Thyroid gland (tissue), 4 donors: ENCODE results near the gene DAAM2. TPM values are rescaled to one million over a fixed set of nuclear protein-coding genes. Genes with fewer than 3 reads are reported as not detected.
A peak's percentile ranks its signal among the peaks of the same experiment; 100 is the strongest.

Experiments used
- DNase-seq, 2 donors: peaks; one replicate each; pipeline ENCODE4 v3.0.0-alpha.2; 2019
- H3K27ac ChIP-seq, 3 donors: fragments of 200-600 bp; sonication (generic); 1 replicate in 2 of 3; 2 replicates in 1 of 3; pipeline ENCODE4 v1.5.1; 2016 to 2019; ENCODE audit warnings: mild to moderate bottlenecking in 1 of 3, moderate library complexity in 1 of 3
- H3K27me3 ChIP-seq: fragments of 200-600 bp; sonication (generic); one replicate; pipeline ENCODE4 v1.5.1; 2019
- H3K36me3 ChIP-seq, 2 donors: fragments of 200-600 bp; sonication (generic); one replicate each; pipeline ENCODE4 v1.5.1; 2016 to 2019
- H3K4me1 ChIP-seq, 2 donors: fragments of 200-600 bp; sonication (generic); one replicate each; pipeline ENCODE4 v1.5.1; 2017 to 2019
- H3K4me3 ChIP-seq, 3 donors: fragments of 200-600 bp; sonication (generic); replicated peaks in 1 of 3; 1 replicate in 2 of 3; 2 replicates in 1 of 3; pipeline ENCODE4 v1.5.1; 2016; ENCODE audit warnings: mild to moderate bottlenecking in 1 of 3
- H3K9me3 ChIP-seq: fragments of 200-600 bp; sonication (generic); one replicate; pipeline ENCODE4 v1.5.1; 2017
- POLR2A ChIP-seq, 2 donors: fragments of 450-650 bp; IDR thresholded peaks; one replicate each; pipeline ENCODE4 v1.6.1; 2017; ENCODE audit warnings: antibody characterized with exemption in 2 of 2, mild to moderate bottlenecking in 2 of 2, moderate library complexity in 1 of 2
- WGBS, 2 donors: methylation state at CpG; one replicate each; pipeline ENCODE4 v1.1.5; 2017; 5-methylcytosine and 5-hydroxymethylcytosine counted together
- intact Hi-C: fragments of 100-400 bp; cut with DNase I; formaldehyde crosslinking; loops from one replicate; pipeline ENCODE4 v1.15.1; 2023
- total RNA-seq, 4 donors: library from RNA; depleted of rRNA; stranded (reverse); fragments of >200 nt; gene quantifications; one replicate each; pipeline ENCODE4 v1.2.3, GENCODE V29; 2016
- TF ChIP-seq, protein P1 (sequence below), 6 experiments: fragments of 200-600 bp in 3 of 6; fragments of 450-650 bp in 3 of 6; sonication (generic) in 3 of 6; IDR thresholded peaks; one replicate each; pipeline ENCODE4 v1.5.1; 2016 to 2019; ENCODE audit warnings: antibody characterized with exemption in 6 of 6, mild to moderate bottlenecking in 2 of 6, inconsistent platforms in 1 of 6, moderate library complexity in 1 of 6

Gene DAAM2
- total RNA-seq: 10 to 100 TPM; 17.8 to 37.0 (median 23.8) TPM

DNA sequence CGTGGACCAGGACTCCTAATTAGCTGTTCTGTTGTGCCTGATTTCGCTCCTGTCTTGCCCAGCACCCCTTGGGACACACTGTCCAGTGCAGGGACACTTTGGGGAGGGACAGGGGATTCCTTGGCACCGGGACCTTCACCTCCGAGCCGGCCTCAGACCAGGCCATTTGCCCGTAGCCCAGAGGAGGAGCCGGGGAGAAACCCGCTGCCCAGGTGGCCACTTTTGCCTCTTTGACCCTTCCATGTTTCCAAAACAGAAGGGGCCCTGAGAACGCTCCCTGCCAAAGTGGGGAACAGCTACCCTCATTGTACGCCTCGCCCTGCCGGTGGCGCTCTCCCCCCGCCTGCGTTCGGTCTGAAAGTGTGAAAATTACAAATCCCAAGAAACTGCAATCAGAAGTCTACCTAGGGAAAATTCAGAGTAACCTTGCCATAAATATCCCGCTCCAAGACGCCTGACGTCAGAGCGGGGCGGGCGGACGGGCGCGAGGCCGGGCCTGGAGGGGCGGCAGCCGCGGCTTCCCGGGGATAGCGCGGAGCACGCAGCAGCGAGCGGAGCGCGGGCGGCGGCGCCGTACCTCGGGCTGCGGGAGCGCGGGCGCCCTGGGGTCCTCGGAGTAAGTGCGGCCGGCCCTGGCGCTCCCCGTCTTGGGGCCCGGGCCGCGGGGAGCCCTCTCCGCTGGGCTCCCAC lies at the start of gene DAAM2:
Gene DAAM2, plus strand, starts transcription at position 527 of the 690 bp plus-strand sequence. CDS start 63,927 bp downstream, outside the sequence.
- TF ChIP-seq, protein P1, sequence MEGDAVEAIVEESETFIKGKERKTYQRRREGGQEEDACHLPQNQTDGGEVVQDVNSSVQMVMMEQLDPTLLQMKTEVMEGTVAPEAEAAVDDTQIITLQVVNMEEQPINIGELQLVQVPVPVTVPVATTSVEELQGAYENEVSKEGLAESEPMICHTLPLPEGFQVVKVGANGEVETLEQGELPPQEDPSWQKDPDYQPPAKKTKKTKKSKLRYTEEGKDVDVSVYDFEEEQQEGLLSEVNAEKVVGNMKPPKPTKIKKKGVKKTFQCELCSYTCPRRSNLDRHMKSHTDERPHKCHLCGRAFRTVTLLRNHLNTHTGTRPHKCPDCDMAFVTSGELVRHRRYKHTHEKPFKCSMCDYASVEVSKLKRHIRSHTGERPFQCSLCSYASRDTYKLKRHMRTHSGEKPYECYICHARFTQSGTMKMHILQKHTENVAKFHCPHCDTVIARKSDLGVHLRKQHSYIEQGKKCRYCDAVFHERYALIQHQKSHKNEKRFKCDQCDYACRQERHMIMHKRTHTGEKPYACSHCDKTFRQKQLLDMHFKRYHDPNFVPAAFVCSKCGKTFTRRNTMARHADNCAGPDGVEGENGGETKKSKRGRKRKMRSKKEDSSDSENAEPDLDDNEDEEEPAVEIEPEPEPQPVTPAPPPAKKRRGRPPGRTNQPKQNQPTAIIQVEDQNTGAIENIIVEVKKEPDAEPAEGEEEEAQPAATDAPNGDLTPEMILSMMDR (IDR thresholded peaks at IDR 0.05): peak in 1 of 6 experiments; percentile 16
- peak in 1 of 2 donors; percentile 74 for TF ChIP-seq POLR2A (IDR thresholded peaks at IDR 0.05)
- Histone ChIP-seq H3K36me3 (no peaks in the 10 kb centered on the region), H3K27ac (peak within 1 kb of the TSS; percentile 54 to 84 (median 77)), H3K4me3 (peak within 1 kb of the TSS; percentile 40 to 87 (median 62)), H3K4me1 (peaks cover 20 to 35% of the 10 kb centered on the region in 2 donors), H3K9me3 (no peaks in the 10 kb centered on the region), H3K27me3 (no peaks in the 10 kb centered on the region)
- DNase-seq: peak; percentile 59 to 74
- 5 to 19% methylated on average over 16 to 30 of the region's 55 CpGs for WGBS, 2 donors
- intact Hi-C loops: loop anchor here (10.0 kb wide), 1 partner anchor 427 kb away; no protein-coding TSS in a partner anchor

DNA sequence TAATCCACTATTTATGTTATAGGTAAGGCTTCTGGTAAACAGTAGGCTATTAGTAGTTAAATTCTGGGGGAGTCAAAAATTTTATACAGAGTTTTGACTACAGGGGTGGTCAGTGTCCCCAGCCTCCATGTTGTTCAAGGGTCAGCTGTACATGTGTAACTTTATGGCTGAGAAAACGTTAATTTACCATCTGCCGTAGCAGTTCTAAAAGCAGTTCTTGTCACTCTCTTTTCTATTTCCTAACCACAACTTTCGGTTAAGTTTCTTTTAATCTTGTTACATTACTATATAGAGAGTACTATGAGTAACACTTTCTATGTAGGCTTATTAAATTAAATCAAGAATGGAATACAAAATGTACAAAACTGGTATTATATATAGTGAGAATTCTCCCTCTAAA lies 45.4 kb upstream of the DAAM2 start:
- 86 to 96% methylated on average over 3 of the region's 3 CpGs for WGBS, 2 donors
- H3K36me3 ChIP-seq: no peaks in the 10 kb centered on the region
- H3K27ac ChIP-seq: no peak overlapping the region
- no peaks in the 10 kb centered on the region for H3K9me3 ChIP-seq
- intact Hi-C loops: no loop called here
- H3K4me1 ChIP-seq: no peaks in the 10 kb centered on the region
- no peaks in the 10 kb centered on the region for H3K27me3 ChIP-seq
- TF ChIP-seq, protein P1 (IDR thresholded peaks at IDR 0.05): no peak
- TF ChIP-seq POLR2A (IDR thresholded peaks at IDR 0.05): no peak
- DNase-seq: no peak
- H3K4me3 ChIP-seq: no peak overlapping the region

DNA sequence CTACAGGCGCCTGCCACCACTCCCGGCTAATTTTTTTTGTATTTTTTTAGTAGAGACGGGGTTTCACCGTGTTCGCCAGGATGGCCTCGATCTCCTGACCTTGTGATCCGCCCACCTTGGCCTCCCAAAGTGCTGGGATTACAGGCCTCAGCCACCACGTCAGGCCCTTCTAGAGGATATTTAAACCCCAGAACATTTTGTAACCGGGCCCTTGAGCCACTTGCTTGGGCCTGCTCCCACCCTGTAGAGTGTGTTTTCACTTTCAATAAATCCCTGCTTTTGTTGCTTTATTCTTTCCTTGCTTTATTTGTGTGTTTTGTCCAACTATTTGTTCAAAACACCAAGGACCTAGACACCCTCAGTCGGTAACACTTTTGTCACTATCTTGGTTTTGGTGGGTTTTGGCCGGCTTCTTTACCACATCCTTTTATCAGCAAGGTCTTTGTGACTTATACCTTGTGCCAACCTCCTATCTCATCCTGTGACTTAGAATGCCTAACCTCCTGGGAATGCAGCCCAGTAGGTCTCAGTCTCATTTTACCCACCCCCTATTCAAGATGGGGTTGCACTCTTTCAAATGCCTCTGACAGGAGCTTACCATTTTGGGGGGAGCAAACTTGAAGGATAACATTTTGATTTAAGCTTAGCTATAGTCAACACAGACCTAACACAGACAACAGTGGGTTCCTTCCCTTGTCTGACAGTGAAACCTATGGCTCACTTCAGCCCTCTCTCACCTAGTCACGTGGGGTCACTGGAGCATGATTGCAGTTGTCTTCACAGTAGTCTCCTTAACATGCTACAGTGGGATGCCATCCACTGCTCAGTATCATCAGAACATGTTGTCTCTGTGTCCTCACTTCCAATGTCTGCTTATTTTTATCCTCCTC lies 39.1 kb upstream of the DAAM2 start:
- Histone ChIP-seq H3K27me3 (no peaks in the 10 kb centered on the region), H3K27ac (no peak overlapping the region), H3K4me3 (no peak overlapping the region), H3K36me3 (no peaks in the 10 kb centered on the region), H3K4me1 (peaks cover 0 to 3% of the 10 kb centered on the region in 2 donors), H3K9me3 (no peaks in the 10 kb centered on the region)
- 91% methylated on average over 12 of the region's 12 CpGs for WGBS, 2 donors
- DNase-seq: no peak
- TF ChIP-seq, protein P1 (IDR thresholded peaks at IDR 0.05): no peak
- TF ChIP-seq POLR2A (IDR thresholded peaks at IDR 0.05): no peak
- intact Hi-C loops: no loop called here

DNA sequence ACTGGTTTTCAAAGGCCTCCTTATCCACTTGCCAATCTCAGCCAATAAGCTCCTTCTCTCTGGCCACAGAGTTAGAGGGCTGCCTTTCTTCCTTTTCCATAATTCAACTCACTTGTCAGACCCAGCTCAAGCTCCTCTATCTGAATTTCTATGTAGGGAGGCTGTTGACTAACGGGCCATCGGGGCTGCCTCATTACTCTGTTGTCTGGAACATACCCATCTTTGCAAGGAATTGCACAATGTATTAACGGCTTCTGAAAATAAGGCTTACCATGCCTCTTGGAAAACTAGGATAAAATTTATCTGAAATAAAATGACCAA lies 38.5 kb upstream of the DAAM2 start:
- Histone ChIP-seq H3K4me1 (peaks cover 0 to 3% of the 10 kb centered on the region in 2 donors), H3K36me3 (no peaks in the 10 kb centered on the region), H3K27me3 (no peaks in the 10 kb centered on the region), H3K9me3 (no peaks in the 10 kb centered on the region), H3K4me3 (no peak overlapping the region), H3K27ac (no peak overlapping the region)
- 62 to 71% methylated on average over 3 of the region's 3 CpGs for WGBS, 2 donors
- no peak for DNase-seq
- intact Hi-C loops: no loop called here
- no peak for TF ChIP-seq POLR2A (IDR thresholded peaks at IDR 0.05)
- TF ChIP-seq, protein P1 (IDR thresholded peaks at IDR 0.05): no peak
